ENCODE measurements around the gene PRSS33. TPM values are rescaled to one million over a fixed set of nuclear protein-coding genes. Genes with fewer than 3 reads are reported as not detected.

The PRSS33 gene
- total and polyA plus RNA-seq, 10 donors: 0.03 to 0.67 (median 0.32) TPM; not detected in 7

- no peaks in the 10 kb centered on the region for H3K9me3 ChIP-seq
- peaks cover 0 to 43% (median 32%) of the 10 kb centered on the region in 7 donors for H3K27me3 ChIP-seq (replicated peaks in 1 of 7)
- peaks cover 7 to 31% (median 24%) of the 10 kb centered on the region in 6 donors for H3K4me1 ChIP-seq
- intact Hi-C loops (cut with DNase I; ENCODE audit: low total_unique reads): no loop called here
- TF ChIP-seq POLR2A (IDR thresholded peaks at IDR 0.05): no peak
- TF ChIP-seq POLR2AphosphoS5 (IDR thresholded peaks at IDR 0.05): no peak
- TF ChIP-seq CTCF (IDR thresholded peaks at IDR 0.05 in 8 of 11, conservative IDR thresholded peaks at IDR 0.05 in 3 of 11): no peak
- DNase-seq: peak; percentile 53
- 89 to 95% (median 92%) methylated on average over 15 of the region's 15 CpGs for WGBS, 5 donors
- H3K27ac ChIP-seq: no peak overlapping the region
- no peak overlapping the region for H3K4me3 ChIP-seq
- no peaks in the 10 kb centered on the region for H3K36me3 ChIP-seq
Observed at GRCh38 chr16:2783581-2784357, 3.6 kb downstream of the PRSS33 start.

DNA sequence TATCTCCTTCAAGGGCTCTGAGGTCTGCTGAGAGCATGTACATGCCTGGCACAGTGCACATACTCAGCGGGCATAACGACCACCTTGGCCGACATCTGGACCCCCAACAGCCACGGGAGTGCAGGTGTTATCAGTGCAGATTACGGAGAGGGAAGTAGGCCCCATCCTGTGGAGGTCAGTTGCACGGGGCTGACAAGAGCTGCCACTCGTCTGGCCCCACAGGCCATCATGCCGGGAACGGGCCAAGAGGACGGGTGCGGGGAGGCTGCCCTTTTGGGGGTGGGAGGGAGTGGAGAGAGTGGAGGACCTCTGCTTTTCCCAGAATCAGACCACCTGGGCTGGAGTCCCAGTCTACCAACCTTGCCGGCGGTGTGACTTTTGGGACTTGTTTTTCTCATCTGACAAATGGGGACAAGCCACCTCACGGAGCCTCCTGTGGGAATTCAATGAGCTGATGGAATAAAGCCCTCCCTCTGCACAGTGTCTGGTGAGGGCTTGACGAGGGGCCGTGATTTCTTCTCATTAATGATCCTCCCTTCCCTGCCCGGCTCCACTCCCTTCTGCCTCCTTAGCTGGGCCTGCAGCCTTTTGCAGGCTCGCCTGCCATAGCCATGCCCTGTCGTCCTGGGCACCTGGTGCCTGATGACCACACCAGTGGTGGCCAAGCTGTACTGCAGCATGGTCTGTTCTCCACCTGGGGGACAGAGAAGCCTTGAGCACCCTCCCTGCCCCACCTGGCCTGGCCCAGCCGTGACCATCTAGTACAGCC lies 4.6 kb downstream of the PRSS33 start:
- no peak for TF ChIP-seq POLR2AphosphoS5 (IDR thresholded peaks at IDR 0.05)
- no peak for TF ChIP-seq CTCF (IDR thresholded peaks at IDR 0.05 in 8 of 11, conservative IDR thresholded peaks at IDR 0.05 in 3 of 11)
- no peak for TF ChIP-seq POLR2A (IDR thresholded peaks at IDR 0.05)
- intact Hi-C loops (cut with DNase I; ENCODE audit: low total_unique reads): no loop called here
- DNase-seq: peak; percentile 49

DNA sequence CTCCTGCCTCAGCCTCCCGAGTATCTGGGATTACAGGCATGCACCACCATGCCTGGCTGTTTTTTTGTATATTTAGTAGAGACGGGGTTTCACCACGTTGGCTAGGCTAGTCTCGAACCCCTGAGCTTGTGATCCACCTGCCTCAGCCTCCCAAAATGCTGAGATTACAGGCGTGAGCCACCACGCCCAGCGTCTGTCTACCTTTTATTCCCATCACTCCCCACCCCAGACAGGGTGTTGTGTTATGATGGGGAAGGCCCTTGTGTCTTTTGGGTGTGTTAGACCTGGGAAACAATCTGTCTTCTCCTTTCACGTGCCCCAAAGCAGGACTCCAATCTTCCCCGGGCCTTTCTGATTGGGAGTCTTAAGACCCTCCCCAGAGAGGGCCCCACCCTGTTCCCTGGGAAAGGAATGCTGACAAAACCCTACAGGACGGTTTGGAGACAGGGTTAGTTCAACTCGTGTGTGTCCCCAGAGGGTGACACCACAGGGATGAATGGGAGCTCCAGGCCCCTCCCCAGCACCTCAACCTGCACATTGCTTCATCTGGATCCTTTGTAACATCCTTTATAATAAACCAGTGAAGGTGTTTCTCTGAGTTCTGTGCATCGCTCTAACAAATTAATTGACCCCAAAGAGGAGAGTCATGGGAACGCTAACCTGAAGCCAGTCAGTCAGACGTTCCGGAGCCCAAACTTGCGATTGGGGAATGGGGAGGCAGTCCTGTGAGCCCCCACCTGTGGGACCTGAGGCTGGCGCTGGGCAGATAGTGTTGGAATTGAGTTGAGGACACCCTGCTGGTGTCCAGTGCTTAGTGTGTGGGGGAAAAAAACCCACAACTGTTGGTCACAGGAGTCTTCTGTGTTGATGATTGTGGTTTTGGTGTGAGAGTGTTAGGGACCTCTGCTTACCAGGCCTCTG lies 7.1 kb downstream of the PRSS33 start:
- Histone ChIP-seq H3K36me3 (peaks cover 0 to 5% (median 0%) of the 10 kb centered on the region in 6 donors), H3K4me3 (no peak overlapping the region), H3K27me3 (replicated peaks in 1 of 7) (peaks cover 0 to 9% (median 4%) of the 10 kb centered on the region in 7 donors), H3K4me1 (peaks cover 19 to 42% (median 34%) of the 10 kb centered on the region in 6 donors), H3K27ac (no peak overlapping the region), H3K9me3 (no peaks in the 10 kb centered on the region)
- WGBS, 5 donors: 79 to 86% (median 83%) methylated on average over 15 to 17 of the region's 17 CpGs
- TF ChIP-seq CTCF (IDR thresholded peaks at IDR 0.05 in 8 of 11, conservative IDR thresholded peaks at IDR 0.05 in 3 of 11) (no peak), POLR2AphosphoS5 (IDR thresholded peaks at IDR 0.05) (no peak), POLR2A (IDR thresholded peaks at IDR 0.05) (no peak)
- intact Hi-C loops (cut with DNase I; ENCODE audit: low total_unique reads): no loop called here
- DNase-seq: peak; percentile 45

More for the DNA sequence above, 4.6 kb downstream of the PRSS33 start:
- Histone ChIP-seq H3K27ac (no peak overlapping the region), H3K4me1 (peaks cover 15 to 40% (median 32%) of the 10 kb centered on the region in 6 donors), H3K27me3 (replicated peaks in 1 of 7) (peaks cover 0 to 33% (median 22%) of the 10 kb centered on the region in 7 donors), H3K9me3 (no peaks in the 10 kb centered on the region), H3K36me3 (no peaks in the 10 kb centered on the region), H3K4me3 (no peak overlapping the region)
- 70 to 84% (median 81%) methylated on average over 13 to 20 of the region's 20 CpGs for WGBS, 5 donors

Data from spleen (tissue), 11 donors.